Astrocyte (in vitro differentiated cells and primary cell): ENCODE data around the gene PPFIA1.

Source experiments
- EZH2 ChIP-seq: IDR thresholded peaks from 2 replicates; pipeline ENCODE4 v1.6.1; 2012; ENCODE audit warnings: mild to moderate bottlenecking, low read length, inconsistent platforms; ENCODE audit not compliant: insufficient read depth
- TF ChIP-seq, protein P1 (sequence below): IDR thresholded peaks from 2 replicates; pipeline ENCODE4 v1.5.1; 2011; ENCODE audit warnings: low read depth, mild to moderate bottlenecking, inconsistent platforms, low read length, moderate library complexity; ENCODE audit not compliant: insufficient read depth

DNA sequence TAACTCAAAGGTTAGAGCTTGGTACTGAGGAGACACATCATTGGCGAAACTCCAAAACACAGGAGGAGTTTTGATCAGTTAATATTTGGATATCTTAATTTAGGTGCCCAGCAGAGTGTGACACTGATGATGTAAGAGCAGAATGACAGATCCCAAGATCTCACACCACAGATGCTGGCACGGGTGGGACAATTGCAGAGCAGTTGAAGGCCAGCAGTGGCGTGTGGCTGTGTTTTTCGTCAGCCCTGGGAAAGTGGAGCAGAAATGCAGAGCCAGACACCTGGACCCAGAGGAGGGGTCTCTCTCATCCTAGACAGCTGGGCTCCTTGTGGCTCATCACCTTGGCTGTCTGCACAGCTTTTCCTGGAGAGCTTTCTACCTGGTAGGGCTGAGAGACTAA lies 68.1 kb downstream of the PPFIA1 start:
- TF ChIP-seq, protein P1, sequence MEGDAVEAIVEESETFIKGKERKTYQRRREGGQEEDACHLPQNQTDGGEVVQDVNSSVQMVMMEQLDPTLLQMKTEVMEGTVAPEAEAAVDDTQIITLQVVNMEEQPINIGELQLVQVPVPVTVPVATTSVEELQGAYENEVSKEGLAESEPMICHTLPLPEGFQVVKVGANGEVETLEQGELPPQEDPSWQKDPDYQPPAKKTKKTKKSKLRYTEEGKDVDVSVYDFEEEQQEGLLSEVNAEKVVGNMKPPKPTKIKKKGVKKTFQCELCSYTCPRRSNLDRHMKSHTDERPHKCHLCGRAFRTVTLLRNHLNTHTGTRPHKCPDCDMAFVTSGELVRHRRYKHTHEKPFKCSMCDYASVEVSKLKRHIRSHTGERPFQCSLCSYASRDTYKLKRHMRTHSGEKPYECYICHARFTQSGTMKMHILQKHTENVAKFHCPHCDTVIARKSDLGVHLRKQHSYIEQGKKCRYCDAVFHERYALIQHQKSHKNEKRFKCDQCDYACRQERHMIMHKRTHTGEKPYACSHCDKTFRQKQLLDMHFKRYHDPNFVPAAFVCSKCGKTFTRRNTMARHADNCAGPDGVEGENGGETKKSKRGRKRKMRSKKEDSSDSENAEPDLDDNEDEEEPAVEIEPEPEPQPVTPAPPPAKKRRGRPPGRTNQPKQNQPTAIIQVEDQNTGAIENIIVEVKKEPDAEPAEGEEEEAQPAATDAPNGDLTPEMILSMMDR: no peak
- TF ChIP-seq EZH2: no peak
